HG02571 (cell line): ENCODE results near the gene PLTP.
"Not testable (repeated sequence)": the region's sequence is repeated elsewhere in the genome, so short reads cannot be mapped to it uniquely, and the experiment has no call there.

Source experiments
- ATAC-seq: cut with Tn5 transposase; IDR thresholded peaks from one replicate; pipeline ENCODE4 v1.9.1; 2021; ENCODE audit warnings: mild to moderate bottlenecking, moderate library complexity; ENCODE audit not compliant: unreplicated experiment

Gene PLTP

DNA sequence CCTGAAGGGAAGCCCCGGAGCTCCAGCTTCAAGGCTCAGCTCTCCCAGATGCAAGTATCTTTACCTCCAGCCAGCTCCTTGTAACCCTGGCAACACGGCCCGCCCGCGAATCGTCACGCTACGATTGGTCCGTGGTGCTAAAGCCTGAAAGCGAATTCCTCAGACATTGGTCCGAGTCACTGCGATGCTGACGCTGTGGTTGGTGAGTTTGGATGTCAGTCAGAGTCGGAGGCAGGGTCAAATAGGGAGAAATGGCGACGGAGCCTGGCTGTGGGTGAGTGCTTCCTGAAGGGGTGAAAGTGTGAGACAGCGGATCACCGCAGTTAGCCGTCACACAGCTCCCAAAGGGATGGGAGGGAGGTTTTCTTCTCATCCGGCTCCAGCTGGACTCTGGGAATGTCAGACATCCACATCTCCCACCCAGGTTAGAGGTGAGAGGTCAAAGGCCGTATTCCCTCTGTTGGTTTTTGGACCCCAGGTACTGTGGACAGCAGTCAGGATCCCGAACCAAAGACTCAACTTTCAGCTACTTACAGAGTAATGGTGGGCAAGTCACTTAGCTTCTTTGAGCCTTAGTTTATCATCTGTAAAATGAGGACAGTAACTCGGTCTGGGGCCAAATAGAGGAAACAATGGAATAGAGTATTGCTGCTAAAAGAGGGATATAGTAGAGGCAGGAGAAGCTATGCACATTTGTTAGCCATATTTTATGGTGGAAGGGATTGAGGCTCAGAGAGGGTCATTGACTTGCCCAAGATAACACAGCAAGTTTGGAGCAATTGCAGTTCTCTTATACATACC is 30.8 kb downstream of the PLTP start, which contains the start of gene ZSWIM1:
ZSWIM1 (plus strand) TSS at position 240 of the 801 bp plus-strand sequence. CDS start 1,366 bp downstream, outside the sequence.
- peak; percentile 97 for ATAC-seq

- ATAC-seq: no peak
These were observed 33.7 kb downstream of the PLTP start for GRCh38 chr20:45878076-45878761.

GRCh38 chr20:45874576-45874975 is 37.4 kb downstream of the PLTP start:
- ATAC-seq: no peak

DNA sequence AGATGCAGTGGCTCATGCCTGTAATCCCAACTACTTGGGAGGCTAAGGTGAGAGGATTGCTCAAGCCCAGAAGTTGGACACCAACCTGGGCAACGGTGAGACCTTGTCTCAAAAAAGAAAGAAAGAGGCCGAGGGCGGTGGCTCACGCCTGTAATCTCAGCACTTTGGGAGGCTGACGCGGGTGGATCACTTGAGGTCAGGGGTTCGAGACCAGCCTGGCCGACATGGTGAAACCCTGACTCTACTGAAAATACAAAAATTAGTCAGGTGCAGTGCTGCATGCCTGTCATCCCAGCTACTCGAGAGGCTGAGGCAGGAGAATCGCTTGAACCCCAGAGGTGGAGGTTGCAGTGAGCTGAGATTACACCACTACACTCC is 37.9 kb downstream of the PLTP start:
- ATAC-seq: not testable (repeated sequence)

- no peak for ATAC-seq
These were observed 38.4 kb downstream of the PLTP start for GRCh38 chr20:45873409-45874103.

GRCh38 chr20:45872626-45873025 is 39.3 kb downstream of the PLTP start:
- ATAC-seq: no peak

DNA sequence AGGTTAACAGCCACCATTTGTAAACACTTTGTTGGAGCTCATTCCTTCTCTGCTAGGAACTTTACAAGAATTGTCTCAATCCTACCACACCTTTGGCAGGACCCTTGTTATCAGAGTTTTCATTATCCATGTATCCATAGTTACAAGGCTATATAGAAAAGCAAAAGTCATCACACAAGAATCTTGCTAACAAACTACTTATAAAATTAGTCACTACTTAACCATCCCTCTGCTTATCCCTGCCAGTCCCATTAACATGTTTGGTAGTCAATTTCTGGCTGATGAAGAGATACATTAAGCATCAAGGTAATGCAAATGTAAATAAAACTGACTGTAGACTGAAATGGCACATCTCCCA is 44.2 kb downstream of the PLTP start:
- ATAC-seq: no peak

- ATAC-seq: no peak
These were observed 44.7 kb downstream of the PLTP start for GRCh38 chr20:45867136-45867818.

DNA sequence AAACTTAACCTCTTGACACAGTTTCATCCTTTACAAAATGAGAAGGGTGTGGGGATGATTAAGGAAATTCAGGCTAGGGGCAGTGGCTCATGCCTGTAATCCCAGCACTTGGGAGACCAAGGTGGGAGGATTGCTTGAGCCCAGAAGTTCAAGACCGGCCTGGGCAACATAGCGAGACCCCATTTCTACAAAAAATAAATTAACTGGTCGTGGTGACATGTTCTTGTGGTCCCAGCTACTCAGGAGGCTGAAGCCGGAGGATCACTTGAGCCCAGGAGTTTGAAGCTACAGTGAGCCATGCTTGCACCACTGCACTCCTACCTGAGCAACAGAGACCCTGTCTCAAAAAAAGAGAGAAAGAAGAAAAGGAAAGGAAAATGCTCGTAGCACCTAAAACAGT is 45.5 kb downstream of the PLTP start:
- no peak for ATAC-seq

- ATAC-seq: no peak
These were observed 48.1 kb downstream of the PLTP start for GRCh38 chr20:45863543-45864470.

GRCh38 chr20:45861221-45862075 is 50.5 kb downstream of the PLTP start:
- no peak for ATAC-seq

DNA sequence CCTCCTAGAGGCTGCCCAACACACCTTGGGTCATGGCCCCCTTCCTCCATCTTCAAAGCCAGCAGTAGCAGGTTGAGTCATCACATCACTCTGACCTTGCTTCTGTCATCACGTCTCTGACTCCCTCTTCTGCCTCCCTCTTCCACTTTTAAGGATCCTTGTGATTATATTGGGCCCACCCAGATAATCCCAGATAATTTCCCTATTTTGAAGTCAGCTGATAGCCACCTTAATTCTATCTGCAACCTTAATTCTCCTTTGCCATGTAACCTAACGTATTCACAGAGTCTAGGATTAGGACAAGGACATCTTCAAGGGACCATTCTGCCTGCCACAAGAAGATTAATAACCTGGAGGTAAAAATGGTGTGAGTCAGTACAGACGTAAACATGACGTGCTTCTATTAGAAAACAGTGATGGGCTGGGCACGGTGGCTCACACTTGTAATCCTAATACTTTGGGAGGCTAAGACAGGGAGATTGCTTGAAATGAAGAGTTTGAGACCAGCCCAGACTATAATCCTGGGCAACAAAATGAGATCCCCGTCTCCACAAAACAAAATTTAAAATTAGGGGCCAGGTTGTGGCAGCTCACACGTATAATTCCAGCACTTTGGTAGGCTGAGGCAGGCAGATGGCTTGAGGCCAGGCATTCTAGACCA is 51.3 kb downstream of the PLTP start:
- no peak for ATAC-seq

DNA sequence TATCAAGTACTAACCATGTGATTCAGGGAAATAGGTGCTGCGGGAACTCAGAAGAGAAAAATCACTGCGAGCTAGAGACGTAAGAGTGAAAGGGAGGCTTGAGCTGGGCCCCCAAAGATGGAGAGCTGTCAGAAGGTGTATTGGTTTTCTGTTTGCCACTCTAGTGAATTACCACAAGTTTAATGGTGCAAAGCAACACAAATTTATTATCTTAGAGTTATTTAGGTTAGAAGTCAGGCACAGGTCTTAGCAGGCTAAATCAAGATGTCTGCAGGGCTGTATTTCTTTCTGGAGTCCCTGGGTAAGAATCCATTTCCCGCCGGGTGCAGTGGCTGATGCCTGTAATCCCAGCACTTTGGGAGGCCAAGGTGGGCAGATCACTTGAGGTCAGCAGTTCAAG is 52.0 kb downstream of the PLTP start:
- ATAC-seq: no peak

DNA sequence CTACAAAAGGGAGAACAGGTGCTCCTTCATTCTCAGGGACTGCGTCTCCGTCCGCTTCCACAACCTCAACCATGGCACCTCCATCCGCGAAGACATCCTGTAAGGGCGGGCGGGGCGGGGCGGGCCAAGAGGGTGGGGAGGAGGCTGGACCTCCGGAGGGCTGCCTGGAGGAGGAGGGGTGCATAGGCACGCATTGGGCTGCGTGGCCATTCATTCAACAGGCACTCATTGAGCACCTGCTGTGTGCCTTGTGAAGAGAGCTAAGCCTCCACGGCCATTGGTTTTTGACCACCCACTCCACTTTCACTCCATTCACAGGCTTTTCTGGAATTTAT is 54.1 kb downstream of the PLTP start:
- no peak for ATAC-seq

- peak; percentile 95 for ATAC-seq
These were observed 54.7 kb downstream of the PLTP start, which contains the start of the genes ACOT8 and ZSWIM3 for GRCh38 chr20:45857114-45857881. Gene ACOT8 (minus strand): TSS chr20:45857392. CDS start chr20:45857315, 77 bp downstream. Gene ZSWIM3 (plus strand): TSS chr20:45857614. CDS start chr20:45857826, 212 bp downstream.

GRCh38 chr20:45853484-45853883 is 58.5 kb downstream of the PLTP start:
- no peak for ATAC-seq

DNA sequence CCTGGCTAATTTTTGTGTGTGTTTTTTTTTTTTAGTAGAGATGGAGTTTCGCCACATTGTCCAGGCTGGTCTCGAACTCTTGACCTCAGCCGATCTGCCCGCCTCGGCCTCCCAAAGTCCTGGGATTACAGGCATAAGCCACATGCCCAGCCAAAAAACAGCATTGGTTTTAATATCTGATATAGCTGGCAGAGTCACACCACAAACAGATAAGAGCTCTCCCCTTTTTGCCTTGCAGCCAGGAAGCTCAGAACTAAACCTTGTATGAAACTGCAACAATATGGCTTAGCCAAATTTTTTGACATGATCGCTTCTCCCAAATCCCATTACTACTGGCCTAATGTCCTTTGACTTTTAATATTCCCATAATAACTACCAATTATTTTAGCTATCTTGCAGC is 59.6 kb downstream of the PLTP start:
- ATAC-seq: no peak

- ATAC-seq: no peak
These were observed 60.5 kb downstream of the PLTP start for GRCh38 chr20:45851501-45851900.
